Measurements from ENCODE around the gene GPR15LG.
"Not testable (repeated sequence)": the region's sequence is repeated elsewhere in the genome, so short reads cannot be mapped to it uniquely, and the experiment has no call there.

GPR15LG gene

GRCh38 chr10:84176836-84177474, 3.4 kb downstream of the GPR15LG start:
- no peak for FAIRE-seq
- TF ChIP-seq CTCF (IDR thresholded peaks at IDR 0.05; ENCODE audit: insufficient read depth, missing control alignments) = no peak

GRCh38 chr10:84177541-84178141, 4.0 kb downstream of the GPR15LG start:
- FAIRE-seq (no peak), DNase-seq (ENCODE audit: insufficient read length, low spot score) (no peak)
- TF ChIP-seq CTCF (IDR thresholded peaks at IDR 0.05; ENCODE audit: insufficient read depth, missing control alignments) = no peak

More at GRCh38 chr10:84176836-84177474, 3.4 kb downstream of the GPR15LG start:
- no peak for DNase-seq (ENCODE audit: insufficient read length, low spot score)

GRCh38 chr10:84178160-84178609, 4.6 kb downstream of the GPR15LG start:
- no peak for DNase-seq (ENCODE audit: insufficient read length, low spot score)
- no peak for TF ChIP-seq CTCF (IDR thresholded peaks at IDR 0.05; ENCODE audit: insufficient read depth, missing control alignments)
- FAIRE-seq = peak; percentile 79

- no peak for FAIRE-seq
Measured at GRCh38 chr10:84179059-84179710, 5.6 kb downstream of the GPR15LG start.

GRCh38 chr10:84180386-84180785, 6.8 kb downstream of the GPR15LG start:
- not testable (repeated sequence) for DNase-seq (ENCODE audit: insufficient read length, low spot score); FAIRE-seq

More at GRCh38 chr10:84179059-84179710, 5.6 kb downstream of the GPR15LG start:
- TF ChIP-seq CTCF (IDR thresholded peaks at IDR 0.05; ENCODE audit: insufficient read depth, missing control alignments) = no peak
- no peak for DNase-seq (ENCODE audit: insufficient read length, low spot score)

GRCh38 chr10:84181631-84182030, 8.0 kb downstream of the GPR15LG start:
- FAIRE-seq = no peak
- no peak for DNase-seq (ENCODE audit: insufficient read length, low spot score)
- no peak for TF ChIP-seq CTCF (IDR thresholded peaks at IDR 0.05; ENCODE audit: insufficient read depth, missing control alignments)

GRCh38 chr10:84184517-84184916, 10.9 kb downstream of the GPR15LG start:
- FAIRE-seq = no peak

More at GRCh38 chr10:84184517-84184916, 10.9 kb downstream of the GPR15LG start:
- peak; percentile 12 for DNase-seq (ENCODE audit: insufficient read length, low spot score)
- no peak for TF ChIP-seq CTCF (IDR thresholded peaks at IDR 0.05; ENCODE audit: insufficient read depth, missing control alignments)

Measured in D721Med (cell line).